ENCODE measurements around the gene SSH3. TPM values are rescaled to one million over a fixed set of nuclear protein-coding genes. Genes with fewer than 3 reads are reported as not detected.

Gene SSH3
- total RNA-seq, 1 donor from 2014 or later, result 2.0 TPM

- no peak for DNase-seq
These were observed 10.2 kb upstream of the SSH3 start for GRCh38 chr11:67293090-67293489.

DNA sequence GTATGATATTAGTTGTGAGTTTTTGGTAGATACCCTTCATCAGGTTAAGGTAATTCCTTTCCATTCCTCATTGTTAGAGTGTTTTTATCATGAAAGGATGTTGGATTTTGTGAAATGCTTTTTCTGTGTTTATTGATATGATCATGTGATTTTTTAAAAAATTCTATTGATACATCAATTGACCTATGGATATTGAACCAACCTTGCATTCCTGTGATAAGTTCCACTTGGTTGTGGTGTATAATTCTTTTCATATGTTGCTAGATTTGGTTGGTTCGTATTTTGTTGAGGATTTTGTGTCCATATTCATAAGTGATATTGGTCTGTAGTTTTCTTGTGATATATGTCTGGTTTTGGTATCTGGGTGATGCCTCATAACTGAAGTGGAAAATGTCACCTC is 7.5 kb upstream of the SSH3 start:
- DNase-seq, result no peak

DNA sequence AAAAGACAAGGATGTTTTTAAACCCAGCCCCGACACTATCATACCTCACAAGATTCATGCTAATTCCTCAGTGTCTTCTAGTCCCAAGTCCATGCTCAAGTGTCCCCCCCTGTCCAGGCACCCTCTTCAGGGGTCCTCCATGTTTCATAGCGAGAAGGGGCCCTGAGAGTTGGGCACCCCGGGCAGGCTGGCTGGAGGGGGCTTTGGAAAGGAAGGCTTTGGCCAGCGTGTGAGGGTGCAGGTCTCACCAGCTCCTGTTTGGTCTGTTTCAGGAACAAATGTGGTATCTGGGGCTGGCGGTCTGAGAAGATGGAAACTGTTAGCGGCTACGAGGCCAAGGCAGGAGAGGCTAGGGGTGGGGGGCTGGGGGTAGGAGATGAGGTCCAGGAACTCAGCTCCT is 4.5 kb upstream of the SSH3 start:
- no peak for DNase-seq

- DNase-seq, result no peak
These were observed 3.7 kb upstream of the SSH3 start for GRCh38 chr11:67299471-67300191.

GRCh38 chr11:67300256-67300755 is 3.0 kb upstream of the SSH3 start:
- no peak for DNase-seq

DNA sequence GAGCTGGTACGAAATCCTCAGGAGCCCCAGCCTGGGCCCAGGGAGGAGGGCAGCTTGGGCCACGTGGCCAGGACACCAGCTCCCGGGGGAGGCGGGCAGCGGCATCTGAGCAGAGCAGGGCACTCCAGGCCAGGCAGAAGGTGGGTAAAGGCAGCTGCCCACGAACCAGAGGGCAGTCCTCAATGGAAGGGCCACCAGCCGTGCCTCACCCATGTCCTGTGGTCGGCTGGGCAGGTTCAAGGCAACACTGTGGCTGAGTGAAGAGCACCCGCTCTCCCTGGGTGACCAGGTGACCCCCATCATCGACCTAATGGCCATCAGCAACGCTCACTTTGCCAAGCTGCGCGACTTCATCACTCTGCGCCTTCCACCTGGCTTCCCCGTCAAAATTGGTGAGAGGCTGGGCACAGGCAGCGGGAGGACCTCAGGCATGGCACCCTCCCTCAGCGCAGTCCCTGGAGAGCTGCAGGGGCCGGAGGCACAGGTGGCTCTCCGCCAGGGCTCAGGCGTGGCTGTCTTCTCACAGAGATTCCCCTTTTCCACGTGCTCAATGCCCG is 2.5 kb upstream of the SSH3 start:
- no peak for DNase-seq

GRCh38 chr11:67301313-67301921 is 1.9 kb upstream of the SSH3 start:
- DNase-seq, result no peak

DNA sequence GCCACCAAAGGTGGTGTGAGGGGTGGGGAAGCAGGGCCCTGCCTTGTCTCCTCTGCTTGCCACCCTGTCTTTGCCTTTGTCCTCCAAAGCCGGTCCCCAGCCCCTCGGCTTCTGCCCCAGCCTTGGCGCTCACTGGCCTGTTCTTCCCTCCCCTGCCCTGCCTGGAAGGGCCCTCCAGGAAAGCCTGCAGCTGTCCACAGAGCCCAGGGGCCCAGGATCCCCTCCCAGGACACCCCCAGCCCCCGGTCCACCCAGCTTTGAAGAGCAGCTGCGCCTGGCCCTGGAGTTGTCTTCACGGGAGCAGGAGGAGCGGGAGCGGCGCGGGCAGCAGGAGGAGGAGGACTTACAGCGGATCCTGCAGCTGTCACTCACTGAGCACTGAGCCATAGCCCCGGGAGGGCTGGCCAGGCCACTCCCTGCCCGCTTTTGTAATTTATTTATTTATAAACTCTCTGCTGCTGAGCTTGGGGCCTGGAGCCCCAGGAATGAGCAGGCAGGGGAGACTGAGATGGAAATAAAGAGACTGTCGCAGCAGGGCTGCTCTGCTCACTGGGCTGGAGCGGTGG is 1.3 kb upstream of the SSH3 start:
- no peak for DNase-seq

DNA sequence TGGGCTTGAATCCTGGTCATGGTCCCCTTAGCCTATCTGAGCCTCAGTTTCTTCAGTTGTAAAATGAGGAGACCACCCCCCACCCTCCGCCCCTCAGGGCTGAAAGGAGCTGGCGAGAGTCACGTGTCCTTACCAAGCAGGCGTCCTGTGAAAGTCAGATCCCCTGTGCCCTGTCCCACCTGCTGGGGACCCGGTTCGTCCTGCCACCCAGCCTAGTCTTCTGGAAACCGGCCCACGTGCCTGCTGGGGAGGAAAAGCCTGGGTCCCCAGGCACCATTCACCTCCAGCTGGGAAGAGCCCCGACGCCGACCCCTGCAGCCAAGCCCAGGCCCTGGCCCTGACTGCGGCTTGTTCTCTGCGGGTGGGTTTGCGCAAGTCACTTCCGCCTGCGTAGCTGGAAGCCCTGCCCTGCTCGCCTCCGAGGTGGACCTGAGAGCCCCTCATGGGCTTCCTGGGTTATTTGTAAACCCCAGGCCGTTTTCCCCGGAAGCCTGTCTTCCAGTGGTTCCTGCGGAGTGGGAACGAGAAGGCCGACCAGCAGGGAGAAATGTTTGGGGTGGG is 679 bp upstream of the SSH3 start:
- DNase-seq, result no peak

DNA sequence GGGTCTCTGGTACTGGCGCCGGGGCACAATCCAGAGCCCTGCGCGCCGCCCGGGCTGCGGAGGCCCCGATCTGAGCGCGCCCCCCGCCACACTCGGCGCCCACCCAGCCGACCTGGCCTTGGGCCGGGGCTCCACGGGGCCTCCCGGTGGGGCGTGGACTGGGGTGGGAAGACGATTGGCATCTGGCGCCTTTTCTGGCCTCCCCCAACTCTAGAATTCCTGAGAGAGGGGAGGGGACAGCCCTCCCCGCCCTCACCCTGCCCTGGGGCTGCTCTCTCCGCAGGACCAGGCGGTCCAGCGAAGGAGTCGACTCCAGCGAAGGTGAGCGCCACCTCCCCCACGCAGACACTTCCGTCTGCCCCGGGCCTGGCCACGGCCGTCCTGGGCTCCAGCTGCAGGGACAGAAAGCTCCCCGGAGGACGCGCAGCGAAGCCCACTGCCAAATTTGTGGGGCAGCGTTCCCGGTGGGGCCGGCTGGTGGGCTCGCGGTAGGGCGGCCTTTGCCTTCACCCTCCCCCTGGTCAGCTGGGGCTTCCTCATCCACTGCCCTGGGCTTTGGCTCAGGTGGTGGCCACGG is 593 bp downstream of the SSH3 start:
- DNase-seq, result no peak

DNA sequence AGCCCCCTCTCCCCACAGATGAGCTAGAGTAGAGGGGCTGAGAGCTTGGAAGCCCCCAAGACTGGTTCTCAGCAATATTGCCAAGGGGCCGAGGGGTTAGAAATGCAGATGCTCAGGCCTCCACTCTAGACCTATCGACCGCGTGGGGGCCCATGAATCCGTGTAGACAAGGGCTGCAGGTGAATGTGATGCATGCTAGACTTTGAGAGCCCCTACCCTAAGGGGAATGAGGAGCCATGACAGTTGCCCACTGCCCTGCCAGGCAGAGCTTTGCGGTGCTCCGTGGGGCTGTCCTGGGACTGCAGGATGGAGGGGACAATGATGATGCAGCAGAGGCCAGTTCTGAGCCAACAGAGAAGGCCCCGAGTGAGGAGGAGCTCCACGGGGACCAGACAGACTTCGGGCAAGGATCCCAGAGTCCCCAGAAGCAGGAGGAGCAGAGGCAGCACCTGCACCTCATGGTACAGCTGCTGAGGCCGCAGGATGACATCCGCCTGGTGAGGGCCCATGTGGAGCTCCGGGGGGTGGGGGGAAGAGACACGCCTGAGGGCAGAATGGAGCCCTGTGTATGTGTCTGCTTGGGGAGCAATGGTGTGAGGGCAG is 1.3 kb downstream of the SSH3 start:
- no peak for DNase-seq

GRCh38 chr11:67306769-67307544 is 3.6 kb downstream of the SSH3 start:
- DNase-seq, result no peak

DNA sequence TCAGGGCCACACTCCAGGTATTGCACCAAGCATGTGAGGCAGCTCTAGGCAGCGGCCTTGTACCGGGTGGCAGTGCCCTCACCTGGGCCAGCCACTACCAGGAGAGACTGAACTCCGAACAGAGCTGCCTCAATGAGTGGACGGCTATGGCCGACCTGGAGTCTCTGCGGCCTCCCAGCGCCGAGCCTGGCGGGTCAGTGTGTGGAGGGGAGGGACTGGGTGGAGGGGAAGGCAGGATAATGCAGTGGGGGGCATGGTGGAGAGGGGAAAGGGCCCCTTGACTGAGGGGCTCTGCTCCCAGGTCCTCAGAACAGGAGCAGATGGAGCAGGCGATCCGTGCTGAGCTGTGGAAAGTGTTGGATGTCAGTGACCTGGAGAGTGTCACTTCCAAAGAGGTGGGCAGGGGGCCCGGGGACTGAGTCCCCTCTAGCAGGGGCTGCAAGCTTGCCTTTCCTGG is 4.2 kb downstream of the SSH3 start:
- no peak for DNase-seq

DNA sequence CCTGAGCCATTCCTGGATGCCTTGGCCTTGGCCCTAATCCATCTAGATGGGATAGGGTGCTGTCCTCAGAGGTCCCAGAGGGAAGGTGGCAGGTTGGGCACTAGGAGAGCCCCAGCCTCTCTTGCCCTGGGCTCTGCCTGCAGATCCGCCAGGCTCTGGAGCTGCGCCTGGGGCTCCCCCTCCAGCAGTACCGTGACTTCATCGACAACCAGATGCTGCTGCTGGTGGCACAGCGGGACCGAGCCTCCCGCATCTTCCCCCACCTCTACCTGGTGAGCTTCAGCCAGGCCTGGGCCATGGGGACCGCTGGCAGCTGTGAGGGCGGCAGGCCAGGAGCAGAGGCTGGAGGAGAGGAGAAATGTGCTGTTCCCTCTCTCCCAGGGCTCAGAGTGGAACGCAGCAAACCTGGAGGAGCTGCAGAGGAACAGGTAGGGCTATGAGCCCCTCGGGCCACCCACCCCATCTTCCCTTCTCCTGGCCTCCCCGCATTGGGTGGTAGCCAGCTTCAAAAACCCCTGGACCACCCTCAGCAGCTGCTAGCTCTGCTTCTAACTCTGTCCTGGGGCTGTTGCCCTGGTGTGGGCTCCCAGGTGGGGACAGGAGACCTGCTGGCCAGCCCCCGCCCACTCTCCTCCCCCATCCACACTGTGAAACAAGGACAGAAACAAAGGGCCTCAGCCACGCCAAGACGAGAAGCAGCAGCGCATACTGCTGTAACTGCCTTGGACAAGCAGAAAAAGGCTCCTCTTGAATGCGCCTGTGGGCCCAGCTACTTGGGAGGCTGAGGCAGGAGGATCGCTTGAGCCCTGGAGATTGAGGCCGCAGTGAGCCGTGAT is 4.9 kb downstream of the SSH3 start:
- no peak for DNase-seq

- DNase-seq, result no peak
These were observed 5.8 kb downstream of the SSH3 start for GRCh38 chr11:67309166-67309565.

- DNase-seq, result no peak
These were observed 6.3 kb downstream of the SSH3 start for GRCh38 chr11:67309661-67310061.

DNA sequence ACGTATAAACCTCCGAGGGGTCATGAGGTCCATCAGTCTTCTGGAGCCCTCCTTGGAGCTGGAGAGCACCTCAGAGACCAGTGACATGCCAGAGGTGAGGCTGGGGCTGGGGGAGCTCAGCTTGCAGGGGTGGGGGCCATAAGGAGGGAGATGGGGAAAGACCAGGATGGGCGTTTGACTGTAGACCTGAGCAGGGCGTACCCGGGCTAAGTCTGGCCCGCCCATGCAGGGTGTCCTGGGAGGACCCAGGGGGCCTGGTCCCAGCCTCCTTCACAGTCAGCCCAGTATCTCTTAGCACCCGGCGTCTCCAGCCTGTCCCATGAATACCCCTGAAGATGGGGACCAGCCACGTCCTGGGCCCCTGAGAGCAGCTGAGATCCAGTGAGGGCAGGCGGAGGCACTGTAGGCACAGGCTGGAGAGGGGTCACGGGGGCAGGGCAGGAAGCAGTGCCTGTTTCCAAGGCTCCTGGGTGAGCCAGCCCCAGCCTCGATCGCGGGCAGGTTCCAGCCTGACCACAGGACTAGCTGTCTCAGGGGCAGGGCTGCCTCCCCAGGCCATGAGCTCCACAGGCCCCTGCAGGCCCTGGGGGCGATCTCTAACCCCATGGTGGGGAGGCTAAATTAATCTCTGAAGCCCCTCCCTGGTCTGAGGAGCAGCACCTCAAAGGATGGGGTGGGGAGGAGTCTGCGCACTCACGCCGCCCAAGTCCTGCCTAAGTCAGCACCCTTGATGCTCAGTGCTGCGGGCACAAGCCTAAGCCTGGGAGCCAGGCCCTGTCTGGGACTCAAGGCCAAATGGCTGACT is 7.1 kb downstream of the SSH3 start:
- DNase-seq, result no peak

- DNase-seq, result no peak
These were observed 7.8 kb downstream of the SSH3 start for GRCh38 chr11:67311051-67311555.

DNA sequence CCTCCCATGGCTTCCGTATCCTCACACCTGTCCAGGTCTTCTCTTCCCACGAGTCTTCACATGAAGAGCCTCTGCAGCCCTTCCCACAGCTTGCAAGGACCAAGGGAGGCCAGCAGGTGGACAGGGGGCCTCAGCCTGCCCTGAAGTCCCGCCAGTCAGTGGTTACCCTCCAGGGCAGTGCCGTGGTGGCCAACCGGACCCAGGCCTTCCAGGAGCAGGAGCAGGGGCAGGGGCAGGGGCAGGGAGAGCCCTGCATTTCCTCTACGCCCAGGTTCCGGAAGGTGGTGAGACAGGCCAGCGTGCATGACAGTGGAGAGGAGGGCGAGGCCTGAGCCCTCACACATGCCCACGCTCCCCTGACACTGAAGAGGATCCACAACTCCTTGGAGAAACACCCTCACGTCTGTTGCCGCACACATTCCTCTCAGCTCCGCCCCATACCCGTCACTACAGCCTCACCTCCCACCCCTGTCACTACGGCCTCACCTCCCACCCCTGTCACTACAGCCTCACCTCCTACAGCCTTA is 8.3 kb downstream of the SSH3 start:
- no peak for DNase-seq
